Lower lobe of right lung (tissue), 2 donors: Measurements from ENCODE around the gene SPAG16. TPM values are rescaled to one million over a fixed set of nuclear protein-coding genes. Genes with fewer than 3 reads are reported as not detected.
"Not testable (repeated sequence)": the region's sequence is repeated elsewhere in the genome, so short reads cannot be mapped to it uniquely, and the experiment has no call there.

ENCODE experiments used
- ATAC-seq, 2 donors: fragments of 200-7000 bp; cut with Tn5 transposase; one replicate each; pipeline ENCODE4 v1.9.1; 2020 to 2022; ENCODE audit warnings: mild to moderate bottlenecking in 2 of 2, moderate library complexity in 2 of 2
- DNase-seq: peaks from one replicate; pipeline ENCODE4 v3.0.0-alpha.2; 2020
- H3K27ac ChIP-seq: fragments of 200-600 bp; one replicate; pipeline ENCODE4 v1.8.0; 2022
- H3K27me3 ChIP-seq: fragments of 200-600 bp; one replicate; pipeline ENCODE4 v1.8.0; 2022; ENCODE audit warnings: low read depth
- H3K36me3 ChIP-seq: fragments of 200-600 bp; one replicate; pipeline ENCODE4 v1.8.0; 2022; ENCODE audit warnings: mild to moderate bottlenecking
- H3K4me1 ChIP-seq: fragments of 200-600 bp; one replicate; pipeline ENCODE4 v1.8.0; 2022
- H3K4me3 ChIP-seq: fragments of 200-600 bp; one replicate; pipeline ENCODE4 v1.8.0; 2022; ENCODE audit warnings: mild to moderate bottlenecking
- H3K9me3 ChIP-seq: fragments of 200-600 bp; one replicate; pipeline ENCODE4 v1.8.0; 2022
- CTCF ChIP-seq: fragments of 200-600 bp; IDR thresholded peaks from one replicate; pipeline ENCODE4 v1.8.0; 2022; ENCODE audit warnings: antibody characterized with exemption, mild to moderate bottlenecking
- intact Hi-C: fragments of 100-400 bp; cut with DNase I; formaldehyde crosslinking; loops from one replicate; pipeline ENCODE4 v1.11.0; 2022
- total RNA-seq: library from RNA; stranded (reverse); fragmentation: NEBNext Ultra II Directional; extraction: Animal tissue kit (Norgen Biotek cat#: 25700); gene quantifications from one replicate; pipeline ENCODE4 v1.2.1, GENCODE V29; 2021
- donor health status: DM: no; HTN: yes; CAD: no; lungs with severe emphysema.

SPAG16 gene
- total RNA-seq, 1 donor from 2014 or later: 16.7 TPM

- no peak for TF ChIP-seq CTCF
- H3K4me3 ChIP-seq: no peak overlapping the region
- intact Hi-C loops: no loop called here
- no peaks in the 10 kb centered on the region for H3K27me3 ChIP-seq
- no peak overlapping the region for H3K27ac ChIP-seq
- no peaks in the 10 kb centered on the region for H3K36me3 ChIP-seq
- peaks cover 6% of the 10 kb centered on the region for H3K9me3 ChIP-seq
- no peaks in the 10 kb centered on the region for H3K4me1 ChIP-seq
- DNase-seq: no peak
- no peak for ATAC-seq
These were observed 751.7 kb downstream of the SPAG16 start for GRCh38 chr2:214035921-214036320.

- Histone ChIP-seq H3K27me3 (no peaks in the 10 kb centered on the region), H3K4me1 (no peaks in the 10 kb centered on the region), H3K4me3 (no peak overlapping the region), H3K27ac (no peak overlapping the region), H3K36me3 (no peaks in the 10 kb centered on the region), H3K9me3 (peaks cover 6% of the 10 kb centered on the region)
- ATAC-seq (no peak), DNase-seq (no peak)
- TF ChIP-seq CTCF: no peak
- intact Hi-C loops: no loop called here
These were observed 753.9 kb downstream of the SPAG16 start for GRCh38 chr2:214038186-214038585.

- no peaks in the 10 kb centered on the region for H3K27me3 ChIP-seq
- TF ChIP-seq CTCF: no peak
- no peak overlapping the region for H3K27ac ChIP-seq
- intact Hi-C loops: no loop called here
- H3K4me1 ChIP-seq: no peaks in the 10 kb centered on the region
- no peaks in the 10 kb centered on the region for H3K36me3 ChIP-seq
- ATAC-seq (no peak), DNase-seq (no peak)
- peaks cover 9% of the 10 kb centered on the region for H3K9me3 ChIP-seq
- no peak overlapping the region for H3K4me3 ChIP-seq
These were observed 766.5 kb downstream of the SPAG16 start for GRCh38 chr2:214050731-214051130.

- H3K36me3 ChIP-seq: no peaks in the 10 kb centered on the region
- H3K27me3 ChIP-seq: no peaks in the 10 kb centered on the region
- no peak overlapping the region for H3K4me3 ChIP-seq
- TF ChIP-seq CTCF: no peak
- H3K27ac ChIP-seq: no peak overlapping the region
- ATAC-seq (no peak), DNase-seq (no peak)
- intact Hi-C loops: no loop called here
- peaks cover under 1% of the 10 kb centered on the region for H3K9me3 ChIP-seq
- no peaks in the 10 kb centered on the region for H3K4me1 ChIP-seq
These were observed 767.3 kb downstream of the SPAG16 start for GRCh38 chr2:214051585-214051984.

- ATAC-seq (no peak), DNase-seq (no peak)
- intact Hi-C loops: no loop called here
- H3K4me1 ChIP-seq: no peaks in the 10 kb centered on the region
- no peaks in the 10 kb centered on the region for H3K27me3 ChIP-seq
- no peaks in the 10 kb centered on the region for H3K9me3 ChIP-seq
- H3K4me3 ChIP-seq: no peak overlapping the region
- H3K36me3 ChIP-seq: no peaks in the 10 kb centered on the region
- TF ChIP-seq CTCF: no peak
- no peak overlapping the region for H3K27ac ChIP-seq
These were observed 768.0 kb downstream of the SPAG16 start for GRCh38 chr2:214052235-214052634.

GRCh38 chr2:214057986-214058385 lies 773.7 kb downstream of the SPAG16 start:
- H3K9me3 ChIP-seq: no peaks in the 10 kb centered on the region
- ATAC-seq (no peak), DNase-seq (no peak)
- H3K4me1 ChIP-seq: no peaks in the 10 kb centered on the region
- H3K27ac ChIP-seq: no peak overlapping the region
- H3K27me3 ChIP-seq: no peaks in the 10 kb centered on the region
- intact Hi-C loops: no loop called here
- no peak for TF ChIP-seq CTCF
- no peak overlapping the region for H3K4me3 ChIP-seq
- no peaks in the 10 kb centered on the region for H3K36me3 ChIP-seq

GRCh38 chr2:214062279-214062678 lies 778.0 kb downstream of the SPAG16 start:
- H3K27me3 ChIP-seq, intact Hi-C loops, DNase-seq, H3K4me3 ChIP-seq, ATAC-seq, H3K36me3 ChIP-seq, H3K9me3 ChIP-seq, H3K27ac ChIP-seq, H3K4me1 ChIP-seq: not testable (repeated sequence)
